Bronchial epithelial cell (primary cell): ENCODE data around the gene MIS18A. TPM values are rescaled to one million over a fixed set of nuclear protein-coding genes. Genes with fewer than 3 reads are reported as not detected.
A peak's percentile ranks its signal among the peaks of the same experiment; 100 is the strongest.

Experiments used
- DNase-seq: peaks from one replicate; pipeline ENCODE4 v3.0.0-alpha.2; 2010; ENCODE audit warnings: low read depth
- FAIRE-seq: peaks from 2 replicates; lab custom pipeline; 2011; peaks lifted over from hg19 to GRCh38; lab: Jason Lieb, UNC
- H3K27me3 ChIP-seq: 2 replicates; pipeline ENCODE4 v1.5.1; 2011; ENCODE audit warnings: low read length; ENCODE audit not compliant: control insufficient read depth, insufficient read depth
- H3K36me3 ChIP-seq: 2 replicates; pipeline ENCODE4 v1.5.1; 2011; ENCODE audit warnings: low read length; ENCODE audit not compliant: control insufficient read depth, insufficient read depth
- H3K4me3 ChIP-seq: 2 replicates; pipeline ENCODE4 v1.5.1; 2011; ENCODE audit warnings: mild to moderate bottlenecking, low read depth, low read length, control low read depth
- CTCF ChIP-seq: IDR thresholded peaks from 2 replicates; pipeline ENCODE4 v1.5.1; 2011; ENCODE audit warnings: mild to moderate bottlenecking, moderate library complexity, low read length, control low read depth, inconsistent platforms; ENCODE audit not compliant: insufficient read depth, severe bottlenecking
- total RNA-seq: library from RNA; depleted of rRNA; stranded (reverse); fragments of >200 nt; gene quantifications from 2 replicates; pipeline ENCODE4 v1.2.1, GENCODE V29; 2014

Gene MIS18A
- total RNA-seq, 1 donor from 2014 or later = 4.2 TPM

- TF ChIP-seq CTCF = no peak
- Histone ChIP-seq H3K36me3 (peaks cover 51% of the 10 kb centered on the region), H3K27me3 (no peaks in the 10 kb centered on the region), H3K4me3 (no peak overlapping the region)
- DNase-seq (no peak), FAIRE-seq (no peak)
Measured at GRCh38 chr21:32316361-32317215, 37.7 kb upstream of the MIS18A start.

GRCh38 chr21:32315511-32316281, 36.8 kb upstream of the MIS18A start:
- peak; percentile 72 for FAIRE-seq
- no peak for TF ChIP-seq CTCF
- no peaks in the 10 kb centered on the region for H3K27me3 ChIP-seq
- no peak overlapping the region for H3K4me3 ChIP-seq
- peaks cover 48% of the 10 kb centered on the region for H3K36me3 ChIP-seq
- no peak for DNase-seq

GRCh38 chr21:32314806-32315205, 36.0 kb upstream of the MIS18A start:
- Histone ChIP-seq H3K4me3 (no peak overlapping the region), H3K36me3 (peaks cover 42% of the 10 kb centered on the region), H3K27me3 (no peaks in the 10 kb centered on the region)
- FAIRE-seq (no peak), DNase-seq (no peak)
- TF ChIP-seq CTCF = no peak

GRCh38 chr21:32312976-32313375, 34.1 kb upstream of the MIS18A start:
- Histone ChIP-seq H3K4me3 (no peak overlapping the region), H3K36me3 (peaks cover 32% of the 10 kb centered on the region), H3K27me3 (no peaks in the 10 kb centered on the region)
- DNase-seq = no peak
- no peak for TF ChIP-seq CTCF
- FAIRE-seq = no peak

- peaks cover 26% of the 10 kb centered on the region for H3K36me3 ChIP-seq
- FAIRE-seq = no peak
- no peak for TF ChIP-seq CTCF
Measured at GRCh38 chr21:32312326-32312725, 33.5 kb upstream of the MIS18A start.

More at GRCh38 chr21:32312326-32312725, 33.5 kb upstream of the MIS18A start:
- no peak for DNase-seq
- Histone ChIP-seq H3K27me3 (no peaks in the 10 kb centered on the region), H3K4me3 (no peak overlapping the region)
